HEK293T (cell line): ENCODE results near the gene ARHGAP5.

Experiments
- CTCF ChIA-PET: fragments of 350-600 bp; formaldehyde crosslinking; extraction: SDS; loops from one replicate; lab custom pipeline; 2021; ENCODE audit warnings: antibody characterized with exemption, inconsistent platforms; lab: Yijun Ruan, JAX
- POLR2A ChIA-PET: fragments of 350-600 bp; formaldehyde crosslinking; extraction: SDS; loops from one replicate; lab custom pipeline; 2020; ENCODE audit warnings: antibody characterized with exemption, inconsistent platforms; lab: Yijun Ruan, JAX
- DNase-seq: peaks from one replicate; pipeline ENCODE4 v3.0.0; 2012; ENCODE audit warnings: mixed read lengths; ENCODE audit errors: extremely low spot score
- ARNT ChIP-seq: fragments of 450-650 bp; IDR thresholded peaks from 2 replicates; pipeline ENCODE4 v1.6.1; 2017; ENCODE audit warnings: mild to moderate bottlenecking
- BHLHE40 ChIP-seq: fragments of 450-650 bp; IDR thresholded peaks from 2 replicates; pipeline ENCODE4 v1.6.1; 2016; ENCODE audit warnings: mild to moderate bottlenecking, moderate library complexity, borderline replicate concordance
- CTBP1 ChIP-seq: fragments of 450-650 bp; IDR thresholded peaks from 2 replicates; pipeline ENCODE4 v1.6.1; 2016; ENCODE audit warnings: borderline replicate concordance
- ELF4 ChIP-seq: fragments of 450-650 bp; IDR thresholded peaks from 2 replicates; pipeline ENCODE4 v1.6.1; 2017; ENCODE audit warnings: antibody characterized with exemption
- FOXA1 ChIP-seq: fragments of 450-650 bp; IDR thresholded peaks from 2 replicates; pipeline ENCODE4 v1.6.1; 2016; ENCODE audit warnings: mild to moderate bottlenecking
- FOXK2 ChIP-seq: fragments of 450-650 bp; IDR thresholded peaks from 2 replicates; pipeline ENCODE4 v1.6.1; 2016; ENCODE audit warnings: mild to moderate bottlenecking
- FOXM1 ChIP-seq: fragments of 450-650 bp; IDR thresholded peaks from 2 replicates; pipeline ENCODE4 v1.6.1; 2017; ENCODE audit warnings: mild to moderate bottlenecking, borderline replicate concordance
- HDGF ChIP-seq: fragments of 450-650 bp; IDR thresholded peaks from 2 replicates; pipeline ENCODE4 v1.6.1; 2017; ENCODE audit warnings: antibody characterized with exemption, borderline replicate concordance
- L3MBTL2 ChIP-seq: fragments of 450-650 bp; conservative IDR thresholded peaks from 2 replicates; pipeline ENCODE4 v1.6.1; 2016; ENCODE audit warnings: mild to moderate bottlenecking
- LEF1 ChIP-seq: fragments of 450-650 bp; IDR thresholded peaks from 2 replicates; pipeline ENCODE4 v1.6.1; 2017; ENCODE audit warnings: mild to moderate bottlenecking, borderline replicate concordance
- NFRKB ChIP-seq: fragments of 450-650 bp; IDR thresholded peaks from 2 replicates; pipeline ENCODE4 v1.6.1; 2016; ENCODE audit warnings: mild to moderate bottlenecking, moderate library complexity
- SP1 ChIP-seq: fragments of 450-650 bp; IDR thresholded peaks from 2 replicates; pipeline ENCODE4 v1.6.1; 2017
- SUZ12 ChIP-seq: fragments of 450-650 bp; IDR thresholded peaks from 2 replicates; pipeline ENCODE4 v1.6.1; 2016; ENCODE audit warnings: mild to moderate bottlenecking
- TARDBP ChIP-seq: fragments of 450-650 bp; IDR thresholded peaks from 2 replicates; pipeline ENCODE4 v1.6.1; 2016
- ZNF384 ChIP-seq: fragments of 450-650 bp; IDR thresholded peaks from 2 replicates; pipeline ENCODE4 v1.6.1; 2016
- TF ChIP-seq, protein P1 (sequence below): fragments of 450-650 bp; IDR thresholded peaks from 2 replicates; pipeline ENCODE4 v1.6.1; 2016

Gene ARHGAP5

GRCh38 chr14:32055175-32055574 lies 21.9 kb upstream of the ARHGAP5 start:
- CTCF ChIA-PET = no interaction called here

GRCh38 chr14:32059702-32060101 lies 17.4 kb upstream of the ARHGAP5 start:
- CTCF ChIA-PET = interaction anchor here (0.6 kb wide), 1 partner anchor 14 kb away, joined by 3 read pairs; no protein-coding TSS in a partner anchor
- POLR2A ChIA-PET = no interaction called here
- DNase-seq = no peak
- no peak for TF ChIP-seq ARNT

More at GRCh38 chr14:32055175-32055574, 21.9 kb upstream of the ARHGAP5 start:
- no peak for DNase-seq
- POLR2A ChIA-PET = no interaction called here
- TF ChIP-seq LEF1 = no peak
- TF ChIP-seq ELF4 = no peak
- no peak for TF ChIP-seq CTBP1
- TF ChIP-seq TARDBP = no peak
- no peak for TF ChIP-seq HDGF
- no peak for TF ChIP-seq SUZ12
- no peak for TF ChIP-seq BHLHE40
- TF ChIP-seq ZNF384 = no peak

- ChIA-PET POLR2A (no interaction called here), CTCF (no interaction called here)
- no peak for DNase-seq
- TF ChIP-seq SP1 = no peak
These were observed 12.2 kb upstream of the ARHGAP5 start for GRCh38 chr14:32064931-32065330.

DNA sequence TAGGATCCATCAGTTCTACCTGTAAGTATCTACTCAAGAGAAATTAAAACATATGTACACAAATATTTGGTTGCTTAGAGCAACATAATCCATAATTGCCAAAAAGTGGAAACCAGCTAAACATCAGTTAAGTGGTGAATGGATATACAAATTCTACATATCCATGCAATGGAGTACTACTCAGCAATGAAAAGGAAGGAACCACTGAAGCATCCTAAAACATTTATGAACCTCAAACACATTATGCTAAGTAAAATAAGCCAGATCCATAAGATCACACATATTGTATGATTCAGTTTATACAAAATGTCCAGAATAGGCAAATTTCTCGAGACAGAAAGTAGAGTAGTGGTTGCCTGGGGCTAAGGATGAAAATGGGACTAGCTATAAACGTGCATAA lies 8.4 kb upstream of the ARHGAP5 start:
- no peak for DNase-seq
- ChIA-PET CTCF (no interaction called here), POLR2A (no interaction called here)
- TF ChIP-seq ZNF384 = no peak
- no peak for TF ChIP-seq L3MBTL2
- no peak for TF ChIP-seq NFRKB
- no peak for TF ChIP-seq CTBP1
- TF ChIP-seq HDGF = no peak
- no peak for TF ChIP-seq FOXM1
- no peak for TF ChIP-seq BHLHE40
- no peak for TF ChIP-seq ARNT
- TF ChIP-seq LEF1 = no peak
- TF ChIP-seq FOXA1 = no peak
- TF ChIP-seq FOXK2 = no peak
- no peak for TF ChIP-seq SUZ12
- TF ChIP-seq SP1 = no peak
- TF ChIP-seq, protein P1, sequence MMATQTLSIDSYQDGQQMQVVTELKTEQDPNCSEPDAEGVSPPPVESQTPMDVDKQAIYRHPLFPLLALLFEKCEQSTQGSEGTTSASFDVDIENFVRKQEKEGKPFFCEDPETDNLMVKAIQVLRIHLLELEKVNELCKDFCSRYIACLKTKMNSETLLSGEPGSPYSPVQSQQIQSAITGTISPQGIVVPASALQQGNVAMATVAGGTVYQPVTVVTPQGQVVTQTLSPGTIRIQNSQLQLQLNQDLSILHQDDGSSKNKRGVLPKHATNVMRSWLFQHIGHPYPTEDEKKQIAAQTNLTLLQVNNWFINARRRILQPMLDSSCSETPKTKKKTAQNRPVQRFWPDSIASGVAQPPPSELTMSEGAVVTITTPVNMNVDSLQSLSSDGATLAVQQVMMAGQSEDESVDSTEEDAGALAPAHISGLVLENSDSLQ = no peak
- TF ChIP-seq TARDBP = no peak
- no peak for TF ChIP-seq ELF4

DNA sequence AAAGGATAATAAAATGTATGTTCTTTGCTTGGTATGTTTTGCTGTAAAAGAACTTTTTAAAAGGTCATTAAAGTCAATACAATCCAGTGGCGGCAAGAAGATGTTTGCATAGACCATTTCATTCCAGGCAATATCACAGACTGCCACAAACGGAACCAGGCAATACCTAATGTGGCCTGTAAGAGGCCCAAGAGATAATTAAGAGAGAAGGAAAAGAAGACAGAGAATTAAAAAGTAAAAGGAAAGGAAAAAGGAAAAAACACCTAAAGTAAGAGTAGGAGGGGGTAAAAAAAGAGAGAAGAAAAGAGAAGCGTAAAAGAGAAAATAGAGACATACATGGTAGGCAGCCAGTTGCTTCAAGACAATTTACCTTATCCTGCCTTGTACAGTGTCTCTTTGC lies 6.8 kb upstream of the ARHGAP5 start:
- CTCF ChIA-PET = no interaction called here
- DNase-seq = no peak
- POLR2A ChIA-PET = no interaction called here
- TF ChIP-seq, protein P1 = no peak
- TF ChIP-seq NFRKB = no peak
- no peak for TF ChIP-seq FOXA1
- no peak for TF ChIP-seq SUZ12
- TF ChIP-seq L3MBTL2 = no peak

DNA sequence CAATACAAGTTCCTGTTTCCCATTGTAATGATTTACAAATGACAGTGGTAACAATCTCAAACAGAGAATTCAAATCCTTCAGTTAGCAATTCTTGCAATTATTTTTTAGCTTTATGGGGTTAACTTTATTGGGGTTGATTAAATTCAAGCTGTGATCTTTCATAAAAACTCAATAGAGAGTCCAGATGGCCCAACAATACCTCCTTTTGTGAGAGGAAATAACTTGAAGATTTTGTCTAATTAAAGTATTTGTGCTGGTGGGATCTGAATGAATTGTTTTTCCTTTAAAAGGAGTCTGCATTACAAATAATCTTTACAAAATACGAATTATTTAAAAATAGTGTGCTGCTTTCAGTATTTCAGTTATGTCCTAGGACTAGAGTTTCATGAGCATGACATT lies 4.4 kb upstream of the ARHGAP5 start:
- ChIA-PET POLR2A (interaction anchor here (1.3 kb wide), 1 partner anchor 130 kb away, joined by 3 read pairs; the partner anchor contains the start of gene RNU6-8), CTCF (interaction anchor here (0.5 to 1.4 kb wide), 5 partner anchors 13 to 216 kb away, joined by 3 to 6 read pairs (median 5); no protein-coding TSS in a partner anchor)
- no peak for TF ChIP-seq SUZ12
- no peak for TF ChIP-seq FOXM1
- TF ChIP-seq HDGF = no peak
- TF ChIP-seq BHLHE40 = no peak
- no peak for DNase-seq

- ChIA-PET POLR2A (interaction anchor here (1.3 kb wide), 1 partner anchor 129 kb away, joined by 3 read pairs; the partner anchor contains the start of gene RNU6-8), CTCF (interaction anchor here (0.5 to 1.4 kb wide), 6 partner anchors 14 to 215 kb away, joined by 3 to 6 read pairs (median 4); no protein-coding TSS in a partner anchor)
These were observed 3.4 kb upstream of the ARHGAP5 start for GRCh38 chr14:32073537-32074189.

More at GRCh38 chr14:32073537-32074189, 3.4 kb upstream of the ARHGAP5 start:
- DNase-seq = peak; percentile 42
- TF ChIP-seq, protein P1 = no peak
- TF ChIP-seq L3MBTL2 (no peak), ZNF384 (no peak), NFRKB (no peak), FOXA1 (no peak), FOXM1 (no peak), HDGF (no peak), LEF1 (no peak), FOXK2 (no peak), SUZ12 (no peak), TARDBP (no peak), SP1 (no peak), ARNT (no peak), BHLHE40 (no peak), ELF4 (no peak), CTBP1 (no peak)
